Esophagus squamous epithelium (tissue), 5 donors: ENCODE measurements around the gene RGS7. TPM values are rescaled to one million over a fixed set of nuclear protein-coding genes. Genes with fewer than 3 reads are reported as not detected.
"Not testable (repeated sequence)": the region's sequence is repeated elsewhere in the genome, so short reads cannot be mapped to it uniquely, and the experiment has no call there.

Experiments
- DNase-seq: peaks from one replicate; lab custom pipeline; 2025; lab: John Stamatoyannopoulos, UW
- H3K27ac ChIP-seq, 4 donors: fragments of 200-600 bp; sonication (generic); one replicate each; pipeline ENCODE4 v1.5.1; 2016 to 2019; ENCODE audit warnings: mild to moderate bottlenecking in 1 of 4
- H3K27me3 ChIP-seq, 4 donors: fragments of 200-600 bp; sonication (generic); 1 replicate in 3 of 4; 2 replicates in 1 of 4; pipeline versions ENCODE4 v1.5.1 to v1.6.0; 2017 to 2021; ENCODE audit warnings: antibody characterized with exemption in 1 of 4
- H3K36me3 ChIP-seq, 3 donors: fragments of 200-600 bp; sonication (generic); one replicate each; pipeline ENCODE4 v1.5.1; 2016 to 2019
- H3K4me1 ChIP-seq, 3 donors: fragments of 200-600 bp; sonication (generic); one replicate each; pipeline ENCODE4 v1.5.1; 2017 to 2019
- H3K4me3 ChIP-seq, 4 donors: fragments of 200-600 bp; sonication (generic); 1 replicate in 3 of 4; 2 replicates in 1 of 4; pipeline ENCODE4 v1.5.1; 2016 to 2019; ENCODE audit warnings: mild to moderate bottlenecking in 2 of 4, moderate library complexity in 1 of 4
- H3K9me3 ChIP-seq, 3 donors: fragments of 200-600 bp; sonication (generic); one replicate each; pipeline ENCODE4 v1.5.1; 2016 to 2019
- POLR2A ChIP-seq, 4 donors: fragments of 450-650 bp; IDR thresholded peaks; one replicate each; pipeline ENCODE4 v1.6.1; 2017; ENCODE audit warnings: antibody characterized with exemption in 4 of 4, mild to moderate bottlenecking in 4 of 4, moderate library complexity in 3 of 4
- WGBS, 2 donors: methylation state at CpG; one replicate each; pipeline ENCODE4 v1.1.5; 2018; 5-methylcytosine and 5-hydroxymethylcytosine counted together
- intact Hi-C: fragments of 100-400 bp; cut with DNase I; formaldehyde crosslinking; loops from one replicate; pipeline ENCODE4 v1.15.0; 2022
- total RNA-seq, 4 donors: library from RNA; depleted of rRNA; stranded (reverse); fragments of >200 nt; gene quantifications; one replicate each; pipeline ENCODE4 v1.1.0, GENCODE V29; 2016
- TF ChIP-seq, protein P1 (sequence below), 6 experiments: fragments of 450-650 bp in 4 of 6; fragments of 200-600 bp in 2 of 6; sonication (generic) in 2 of 6; IDR thresholded peaks; one replicate each; pipeline ENCODE4 v1.5.1; 2016 to 2019; ENCODE audit warnings: antibody characterized with exemption in 6 of 6, mild to moderate bottlenecking in 4 of 6, moderate library complexity in 4 of 6
- donor health status: DM: yes; HTN: yes; CAD: no.

The RGS7 gene
- total RNA-seq, 4 donors from 2014 or later: not detected

DNA sequence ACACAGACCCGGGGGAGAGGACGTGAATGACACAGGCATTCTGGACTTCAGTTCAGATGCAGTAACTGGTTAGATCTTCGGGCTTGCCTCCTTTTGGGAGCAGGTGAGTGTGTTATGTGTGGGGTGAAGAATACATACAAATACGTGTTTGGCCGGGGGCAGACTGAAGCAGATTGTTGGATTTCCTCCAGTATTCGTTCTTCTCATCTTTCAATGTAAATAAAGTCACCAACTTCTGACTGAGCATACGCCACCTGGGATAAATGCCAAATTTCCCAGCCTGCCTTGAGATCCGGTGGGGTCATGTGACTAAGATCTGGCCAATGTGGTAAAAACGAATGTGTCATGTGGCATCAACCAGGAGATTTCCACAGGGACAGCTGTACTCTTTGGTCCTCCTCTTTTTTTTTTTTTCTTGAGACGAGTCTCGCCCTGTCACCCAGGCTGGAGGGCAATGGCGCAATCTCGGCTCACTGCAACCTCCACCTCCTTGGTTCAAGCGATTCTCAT is 189.8 kb downstream of the RGS7 start:
- H3K4me3 ChIP-seq: no peak overlapping the region
- H3K36me3 ChIP-seq: no peaks in the 10 kb centered on the region
- no peak for DNase-seq
- intact Hi-C loops: no loop called here
- TF ChIP-seq POLR2A (IDR thresholded peaks at IDR 0.05): no peak
- TF ChIP-seq, protein P1, sequence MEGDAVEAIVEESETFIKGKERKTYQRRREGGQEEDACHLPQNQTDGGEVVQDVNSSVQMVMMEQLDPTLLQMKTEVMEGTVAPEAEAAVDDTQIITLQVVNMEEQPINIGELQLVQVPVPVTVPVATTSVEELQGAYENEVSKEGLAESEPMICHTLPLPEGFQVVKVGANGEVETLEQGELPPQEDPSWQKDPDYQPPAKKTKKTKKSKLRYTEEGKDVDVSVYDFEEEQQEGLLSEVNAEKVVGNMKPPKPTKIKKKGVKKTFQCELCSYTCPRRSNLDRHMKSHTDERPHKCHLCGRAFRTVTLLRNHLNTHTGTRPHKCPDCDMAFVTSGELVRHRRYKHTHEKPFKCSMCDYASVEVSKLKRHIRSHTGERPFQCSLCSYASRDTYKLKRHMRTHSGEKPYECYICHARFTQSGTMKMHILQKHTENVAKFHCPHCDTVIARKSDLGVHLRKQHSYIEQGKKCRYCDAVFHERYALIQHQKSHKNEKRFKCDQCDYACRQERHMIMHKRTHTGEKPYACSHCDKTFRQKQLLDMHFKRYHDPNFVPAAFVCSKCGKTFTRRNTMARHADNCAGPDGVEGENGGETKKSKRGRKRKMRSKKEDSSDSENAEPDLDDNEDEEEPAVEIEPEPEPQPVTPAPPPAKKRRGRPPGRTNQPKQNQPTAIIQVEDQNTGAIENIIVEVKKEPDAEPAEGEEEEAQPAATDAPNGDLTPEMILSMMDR (IDR thresholded peaks at IDR 0.05): no peak
- H3K9me3 ChIP-seq: peaks cover 0 to 2% (median 0%) of the 10 kb centered on the region in 3 donors
- WGBS, 2 donors: 74 to 75% methylated on average over 14 of the region's 14 CpGs
- no peaks in the 10 kb centered on the region for H3K4me1 ChIP-seq
- no peaks in the 10 kb centered on the region for H3K27me3 ChIP-seq
- H3K27ac ChIP-seq: no peak overlapping the region

DNA sequence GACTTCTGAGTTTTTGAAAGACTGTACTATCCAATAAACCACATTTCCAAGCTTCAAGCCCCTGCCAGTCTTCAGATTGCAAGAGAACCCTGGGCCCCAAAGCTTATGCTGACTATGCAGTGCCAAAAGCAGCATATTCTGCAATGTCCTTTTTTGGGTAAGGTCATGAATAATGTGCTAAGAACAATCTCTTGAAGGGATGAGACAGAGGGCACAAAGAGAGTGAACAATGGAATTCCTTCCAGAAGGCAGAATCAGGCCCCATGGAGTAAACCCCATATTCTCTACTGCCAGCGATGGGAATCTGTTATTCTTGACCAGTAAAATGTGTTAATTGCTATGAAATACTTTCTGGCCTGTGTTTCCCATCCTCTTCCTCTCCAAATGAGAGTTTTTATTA is 190.4 kb downstream of the RGS7 start:
- Histone ChIP-seq H3K4me3 (no peak overlapping the region), H3K36me3 (no peaks in the 10 kb centered on the region), H3K4me1 (no peaks in the 10 kb centered on the region), H3K27me3 (no peaks in the 10 kb centered on the region), H3K27ac (no peak overlapping the region), H3K9me3 (peaks cover 0 to 3% (median 0%) of the 10 kb centered on the region in 3 donors)
- DNase-seq: no peak
- intact Hi-C loops: no loop called here
- TF ChIP-seq, protein P1 (IDR thresholded peaks at IDR 0.05): no peak
- TF ChIP-seq POLR2A (IDR thresholded peaks at IDR 0.05): no peak
- WGBS, 2 donors: 69 to 79% methylated on average over 1 of the region's 1 CpG

DNA sequence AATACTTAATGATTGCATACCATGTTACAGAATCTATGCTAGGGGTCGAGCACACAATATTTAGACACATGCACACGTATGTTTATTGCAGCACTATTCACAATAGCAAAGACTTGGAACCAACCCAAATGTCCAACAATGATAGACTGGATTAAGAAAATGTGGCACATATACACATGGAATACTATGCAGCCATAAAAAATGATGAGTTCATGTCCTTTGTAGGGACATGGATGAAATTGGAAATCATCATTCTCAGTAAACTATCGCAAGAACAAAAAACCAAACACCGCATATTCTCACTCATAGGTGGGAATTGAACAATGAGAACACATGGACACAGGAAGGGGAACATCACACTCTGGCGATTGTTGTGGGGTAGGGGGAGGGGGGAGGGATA is 191.7 kb downstream of the RGS7 start:
- H3K27me3 ChIP-seq, DNase-seq, intact Hi-C loops, H3K27ac ChIP-seq, H3K4me1 ChIP-seq, H3K36me3 ChIP-seq, H3K4me3 ChIP-seq, H3K9me3 ChIP-seq: not testable (repeated sequence)
- 62 to 79% methylated on average over 2 to 4 of the region's 5 CpGs for WGBS, 2 donors

DNA sequence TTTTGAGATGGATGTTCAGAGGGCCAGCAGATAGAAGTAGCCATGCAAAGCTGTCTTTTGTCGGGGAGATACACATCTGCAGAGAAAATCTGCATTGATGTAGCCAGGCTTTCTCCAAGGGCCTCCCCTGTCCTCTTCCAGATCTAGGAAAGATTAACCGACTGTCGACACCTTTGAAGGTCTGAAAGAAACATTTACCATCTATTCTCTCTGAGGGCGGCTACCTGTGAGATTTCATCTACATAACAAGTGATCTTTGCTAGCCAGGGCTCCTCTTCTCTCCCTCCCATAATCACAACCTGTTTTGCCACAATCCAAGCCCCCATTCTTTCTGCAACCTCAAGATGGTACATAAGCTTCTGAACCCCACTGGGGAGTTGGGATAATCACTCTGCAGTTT is 193.6 kb downstream of the RGS7 start:
- intact Hi-C loops: no loop called here
- no peak for TF ChIP-seq POLR2A (IDR thresholded peaks at IDR 0.05)
- Histone ChIP-seq H3K36me3 (no peaks in the 10 kb centered on the region), H3K9me3 (peaks cover 0 to 3% (median 0%) of the 10 kb centered on the region in 3 donors), H3K27me3 (no peaks in the 10 kb centered on the region), H3K4me1 (no peaks in the 10 kb centered on the region), H3K4me3 (no peak overlapping the region), H3K27ac (no peak overlapping the region)
- 28 to 46% methylated on average over 4 of the region's 4 CpGs for WGBS, 2 donors
- no peak for DNase-seq

GRCh38 chr1:241161188-241161689 is 195.8 kb downstream of the RGS7 start:
- no peak overlapping the region for H3K4me3 ChIP-seq

DNA sequence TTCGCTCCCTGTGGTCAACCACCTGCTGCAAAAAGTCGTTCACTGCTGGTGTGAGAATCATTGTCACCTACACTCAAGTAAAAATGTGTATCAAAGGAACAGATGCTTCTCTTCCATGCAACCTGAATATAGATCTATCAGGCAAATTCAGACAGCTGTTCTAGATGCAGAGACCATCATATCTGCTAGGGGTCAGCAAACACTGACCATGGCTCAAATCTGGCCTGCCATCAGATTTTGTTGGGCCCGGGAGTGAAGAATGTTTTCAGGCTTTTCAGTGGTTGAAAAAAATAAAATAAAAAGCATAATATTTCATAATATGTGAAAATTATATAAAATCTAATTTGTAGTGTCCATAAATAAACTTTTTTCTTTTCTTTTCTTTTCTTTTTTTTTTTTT is 199.6 kb downstream of the RGS7 start:
- Histone ChIP-seq H3K36me3 (no peaks in the 10 kb centered on the region), H3K4me1 (no peaks in the 10 kb centered on the region), H3K4me3 (no peak overlapping the region), H3K27me3 (no peaks in the 10 kb centered on the region), H3K27ac (no peak overlapping the region), H3K9me3 (peaks cover 0 to 3% (median 0%) of the 10 kb centered on the region in 3 donors)
- TF ChIP-seq POLR2A (IDR thresholded peaks at IDR 0.05): no peak
- TF ChIP-seq, protein P1 (IDR thresholded peaks at IDR 0.05): no peak
- no peak for DNase-seq
- intact Hi-C loops: no loop called here
- 74% methylated on average over 3 of the region's 3 CpGs for WGBS, 2 donors

More at GRCh38 chr1:241161188-241161689, 195.8 kb downstream of the RGS7 start:
- Histone ChIP-seq H3K27me3 (no peaks in the 10 kb centered on the region), H3K27ac (no peak overlapping the region), H3K4me1 (no peaks in the 10 kb centered on the region), H3K36me3 (no peaks in the 10 kb centered on the region), H3K9me3 (peaks cover 0 to 3% (median 0%) of the 10 kb centered on the region in 3 donors)
- 59 to 61% methylated on average over 2 of the region's 2 CpGs for WGBS, 2 donors
- intact Hi-C loops: no loop called here
- TF ChIP-seq, protein P1 (IDR thresholded peaks at IDR 0.05): no peak
- no peak for TF ChIP-seq POLR2A (IDR thresholded peaks at IDR 0.05)
- no peak for DNase-seq
